Globus pallidus (tissue), 1 donor: ENCODE data around the gene LINGO1.
A peak's percentile ranks its signal among the peaks of the same experiment; 100 is the strongest.

Source experiments
- DNase-seq: peaks from one replicate; pipeline ENCODE4 v3.0.0-alpha.2; 2015; ENCODE audit warnings: low spot score

Gene LINGO1

DNA sequence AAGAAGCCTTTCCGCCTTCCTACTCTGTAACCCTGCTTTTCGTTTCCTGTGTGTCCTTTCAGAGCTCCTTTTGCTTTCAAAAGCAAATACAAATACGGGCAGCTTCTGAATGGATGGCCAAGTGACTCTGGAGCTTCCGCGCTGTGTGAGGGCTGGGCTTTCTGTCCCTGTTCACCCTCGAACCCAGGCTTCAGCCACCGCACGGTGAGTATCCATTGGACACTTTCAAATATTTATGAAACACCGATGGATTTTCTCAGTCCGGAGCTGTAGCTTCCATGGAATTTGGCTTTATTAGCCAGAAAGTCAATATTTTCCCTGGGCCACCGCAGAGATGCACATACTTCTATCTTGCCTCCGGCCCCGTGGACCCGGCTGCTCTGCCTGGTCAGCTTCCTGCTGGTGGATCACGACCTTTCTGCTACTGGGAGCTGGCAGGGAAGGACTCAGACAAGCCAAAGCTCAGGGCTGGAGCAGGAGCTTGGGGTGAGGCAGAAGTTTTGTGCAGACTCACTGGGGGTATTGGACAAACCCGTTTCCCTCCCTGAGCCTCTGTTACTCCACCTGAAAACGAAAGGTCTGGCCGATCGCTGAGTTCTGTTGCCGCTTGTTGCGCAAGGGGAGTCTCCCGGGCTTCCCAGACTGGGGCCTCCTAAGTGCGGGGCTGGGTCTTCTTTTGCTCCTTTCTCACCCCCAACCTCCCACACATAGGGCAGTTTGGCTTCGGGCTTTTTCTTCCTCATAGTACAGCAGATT is 63.6 kb downstream of the LINGO1 start:
- no peak for DNase-seq

DNA sequence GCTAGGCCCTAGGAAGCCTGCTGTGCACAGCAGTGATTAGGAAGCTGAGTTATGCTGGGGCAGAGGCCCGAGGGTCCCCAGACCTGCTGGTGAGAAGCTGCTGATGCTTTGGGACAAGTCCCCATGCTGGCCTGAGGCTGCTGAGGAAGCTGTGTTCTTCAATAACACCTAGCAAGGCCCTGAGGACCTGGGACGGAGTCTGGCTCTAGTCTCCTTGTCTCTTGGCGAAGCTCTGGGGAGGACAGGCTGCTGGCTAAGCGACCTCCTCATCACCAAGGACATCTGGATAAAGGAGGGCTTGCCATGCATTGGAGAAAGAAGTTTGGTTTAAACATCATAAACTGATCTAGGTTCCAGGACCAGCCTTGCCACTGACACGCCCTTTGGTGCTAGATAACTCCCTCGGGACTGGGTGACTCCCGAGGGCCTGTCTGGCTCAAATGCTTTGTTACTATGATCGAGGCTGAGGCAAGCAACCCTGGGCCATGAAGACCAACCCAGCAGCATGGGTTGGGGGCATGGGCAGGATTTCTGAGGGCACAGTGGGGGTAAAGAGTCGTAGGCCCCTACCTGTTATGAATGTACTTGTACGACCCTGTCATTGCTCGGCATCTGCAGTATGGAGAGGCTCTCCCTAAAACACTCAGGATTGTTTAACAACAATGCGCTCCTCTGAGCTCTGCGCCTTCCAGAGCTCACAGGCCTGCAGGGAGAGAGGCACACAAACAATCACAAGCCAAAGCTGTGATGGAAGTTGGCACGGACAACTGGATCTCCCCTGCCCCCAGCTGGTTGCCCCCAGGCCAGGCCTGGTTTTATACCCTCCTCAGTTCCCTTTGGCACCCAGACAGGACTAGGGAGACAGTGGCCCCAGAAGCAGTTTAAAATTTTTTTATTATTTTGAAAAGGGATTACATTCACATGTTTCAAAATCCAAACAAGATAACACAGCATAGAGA is 64.4 kb downstream of the LINGO1 start:
- peak; percentile 61 for DNase-seq

DNA sequence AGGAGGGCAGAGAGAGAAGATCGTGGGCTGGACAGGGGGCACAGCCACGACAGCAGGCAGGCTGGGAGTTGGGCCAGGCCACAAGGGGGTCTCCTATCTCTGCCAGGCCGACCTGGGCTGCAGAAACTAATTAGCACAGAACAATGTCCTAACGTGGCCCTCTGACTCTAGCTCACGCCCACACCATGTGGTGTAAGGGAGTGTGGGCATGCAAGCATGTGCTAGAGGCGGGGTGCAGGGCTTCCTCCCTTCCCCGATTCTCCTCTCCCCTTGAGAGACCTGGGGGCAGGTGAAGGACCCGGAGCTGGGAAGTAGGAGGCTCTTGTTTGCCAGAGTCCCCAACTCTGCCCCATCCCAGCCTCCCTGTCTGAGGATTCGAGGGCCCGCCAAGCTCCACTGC is 65.5 kb downstream of the LINGO1 start:
- DNase-seq, result no peak

DNA sequence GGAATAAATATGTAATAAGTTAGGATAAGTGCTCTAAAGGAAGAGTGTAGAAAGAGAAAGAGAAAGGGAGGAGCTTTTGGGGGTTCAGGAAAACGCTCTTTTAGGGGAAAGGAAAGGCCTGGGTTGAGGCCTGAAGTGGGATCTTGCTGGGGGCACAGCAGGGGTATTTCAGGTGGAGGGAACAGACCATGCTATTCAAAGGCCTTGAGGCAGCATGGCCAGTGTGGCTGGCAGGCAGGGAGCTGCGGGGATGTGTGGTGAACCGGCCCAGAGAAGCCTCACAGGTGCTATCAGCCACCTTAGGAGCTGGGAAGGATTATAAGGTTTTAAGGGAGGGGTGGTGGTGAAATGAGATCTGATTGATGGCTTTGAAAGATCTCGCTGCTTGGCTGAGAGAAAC is 66.6 kb downstream of the LINGO1 start:
- DNase-seq, result no peak

DNA sequence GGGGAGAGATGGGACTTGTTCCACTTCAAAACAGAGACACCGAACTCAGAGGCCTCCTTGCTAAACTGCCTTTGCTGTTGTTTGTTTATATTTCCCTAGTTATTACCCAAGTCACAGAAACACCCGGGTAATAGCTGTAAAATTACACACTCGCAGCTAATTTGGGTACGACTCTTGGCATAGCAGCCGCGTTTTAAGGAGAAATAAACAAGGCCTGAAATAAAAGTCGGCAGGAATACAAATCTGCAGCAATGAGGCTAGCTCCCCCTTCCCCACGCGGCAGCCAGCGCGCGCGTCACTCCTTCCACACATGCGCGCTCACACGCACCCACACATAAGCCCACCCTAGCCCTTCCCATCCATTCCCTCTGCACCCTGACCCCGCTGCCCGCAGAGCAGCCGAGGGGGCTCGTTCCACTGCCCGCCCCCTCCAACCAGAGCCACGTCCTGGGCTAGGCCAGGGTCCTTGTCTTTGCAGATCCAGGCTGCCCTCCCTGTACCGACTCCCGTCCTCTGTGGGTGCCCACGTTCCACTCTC is 67.3 kb downstream of the LINGO1 start:
- DNase-seq, result no peak

DNA sequence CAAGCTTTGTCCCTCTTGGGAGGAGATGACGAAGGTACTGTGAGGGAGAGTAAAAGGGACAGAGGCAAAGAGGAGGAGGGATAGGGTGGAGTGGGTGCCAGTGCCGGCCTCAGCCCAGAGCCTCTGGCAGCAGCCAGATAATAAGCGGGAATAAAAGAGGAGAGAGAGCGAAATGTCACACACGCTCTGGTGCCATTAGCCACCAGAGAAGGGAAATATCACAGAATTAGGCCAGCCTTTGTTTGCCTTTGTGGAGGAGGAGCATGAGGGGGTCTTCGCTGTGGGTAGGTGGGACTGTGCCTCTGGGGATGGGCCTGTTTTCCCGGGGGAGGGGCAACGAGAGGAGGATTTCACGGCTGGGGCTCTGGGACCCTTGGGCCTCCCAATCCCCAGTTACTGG is 67.8 kb downstream of the LINGO1 start:
- DNase-seq, result no peak

DNA sequence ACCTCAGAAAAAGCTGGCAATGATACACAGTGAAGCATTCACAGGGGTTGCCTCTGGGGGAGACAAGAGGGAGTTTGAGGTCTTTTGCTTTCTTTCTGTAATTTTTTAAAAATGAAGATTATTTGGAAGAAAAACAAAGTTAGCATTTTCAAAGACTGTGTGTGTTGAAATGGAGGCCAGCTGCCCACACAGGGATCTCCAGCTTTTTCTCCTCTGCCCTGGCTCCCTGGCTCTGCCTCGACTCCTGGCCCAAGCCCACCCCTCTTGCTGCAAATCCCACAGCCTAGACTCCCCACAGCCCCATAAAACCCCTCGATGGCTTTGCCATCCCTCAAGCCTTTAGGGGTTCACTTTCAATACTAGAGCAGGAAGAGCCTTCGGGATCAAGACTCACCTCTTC is 68.4 kb downstream of the LINGO1 start:
- no peak for DNase-seq

DNA sequence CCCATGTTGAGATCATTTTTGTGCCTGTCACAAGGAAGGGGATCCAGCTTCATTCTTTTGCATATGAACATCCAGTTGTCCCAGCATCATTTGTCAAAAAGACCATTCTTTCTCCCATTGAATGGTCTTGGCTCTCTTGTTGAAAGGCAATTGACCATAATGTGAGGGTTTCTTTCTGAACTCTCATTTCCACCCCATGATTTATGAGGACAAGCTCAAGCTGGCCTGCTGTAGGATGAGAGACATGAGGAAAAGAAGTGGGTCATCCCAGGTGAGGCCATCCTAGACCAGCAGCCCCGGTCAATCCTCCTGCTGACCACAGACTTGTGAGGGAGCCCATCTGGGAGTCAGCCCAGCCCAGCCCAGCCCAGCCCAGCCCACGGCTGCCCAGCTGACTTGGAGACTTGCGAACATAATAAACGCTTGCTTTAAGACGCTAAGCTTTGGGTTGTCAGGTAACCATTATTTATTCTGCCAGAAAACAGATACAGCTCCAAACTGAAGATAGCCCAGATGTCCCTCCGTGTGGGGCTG is 69.0 kb downstream of the LINGO1 start:
- no peak for DNase-seq
